Calu3 (cell line): ENCODE measurements around the gene MAGEA3. TPM values are rescaled to one million over a fixed set of nuclear protein-coding genes. Genes with fewer than 3 reads are reported as not detected.
"Not testable (repeated sequence)": the region's sequence is repeated elsewhere in the genome, so short reads cannot be mapped to it uniquely, and the experiment has no call there.

Experiments
- BruUV-seq: library from RNA; stranded (reverse); fragments of 400-500 nt; replicated peaks from 2 replicates; lab custom pipeline; 2021; lab: Mats Ljungman, UMichigan
- CTCF ChIA-PET: fragments of 300-600 bp; sonication (Branson Sonifier 250); formaldehyde crosslinking; loops from one replicate; lab custom pipeline; 2022; ENCODE audit warnings: antibody characterized with exemption; lab: Charles Lee
- DNase-seq: peaks from one replicate; pipeline ENCODE4 v3.0.0; 2022
- H3K27ac Mint-ChIP-seq: one replicate; pipeline ENCODE4 v1.8.0; 2022; ENCODE audit warnings: mixed read lengths; ENCODE audit not compliant: unreplicated experiment
- H3K27me3 Mint-ChIP-seq: one replicate; pipeline ENCODE4 v1.8.0; 2022; ENCODE audit warnings: mixed read lengths; ENCODE audit not compliant: unreplicated experiment
- H3K36me3 Mint-ChIP-seq: one replicate; pipeline ENCODE4 v1.8.0; 2022; ENCODE audit warnings: mild to moderate bottlenecking, moderate library complexity, mixed read lengths; ENCODE audit not compliant: insufficient read depth, unreplicated experiment
- H3K4me1 Mint-ChIP-seq: one replicate; pipeline ENCODE4 v1.8.0; 2022; ENCODE audit warnings: mild to moderate bottlenecking, low read depth, mixed read lengths; ENCODE audit not compliant: unreplicated experiment
- H3K4me3 Mint-ChIP-seq: one replicate; pipeline ENCODE4 v1.8.0; 2022; ENCODE audit warnings: mild to moderate bottlenecking, low read depth, moderate library complexity, mixed read lengths; ENCODE audit not compliant: unreplicated experiment
- H3K9me3 Mint-ChIP-seq: one replicate; pipeline ENCODE4 v1.8.0; 2022; ENCODE audit warnings: low read depth, mixed read lengths; ENCODE audit not compliant: unreplicated experiment
- CTCF ChIP-seq: fragments of 200-600 bp; IDR thresholded peaks from one replicate; pipeline ENCODE4 v1.8.0; 2022; ENCODE audit warnings: antibody characterized with exemption; ENCODE audit not compliant: unreplicated experiment
- intact Hi-C: fragments of 100-400 bp; cut with micrococcal nuclease; formaldehyde crosslinking; loops from one replicate; pipeline ENCODE4 v1.10.0; 2022; ENCODE audit not compliant: unreplicated experiment
- total RNA-seq: library from RNA; stranded (reverse); gene quantifications from 2 replicates; pipeline ENCODE4 v1.2.3, GENCODE V29; 2022

Gene MAGEA3
- total RNA-seq, 1 experiment from 2014 or later = not detected

- intact Hi-C loops = no loop called here
- H3K9me3 Mint-ChIP-seq = no peaks in the 10 kb centered on the region
- peaks cover 80% of the 10 kb centered on the region for H3K27me3 Mint-ChIP-seq
- no peak for TF ChIP-seq CTCF
- CTCF ChIA-PET = no interaction called here
- no peak overlapping the region for H3K27ac Mint-ChIP-seq
- no TSS peak for BruUV-seq
- H3K36me3 Mint-ChIP-seq = peaks cover 2% of the 10 kb centered on the region
- no peaks in the 10 kb centered on the region for H3K4me1 Mint-ChIP-seq
- no peak overlapping the region for H3K4me3 Mint-ChIP-seq
- no peak for DNase-seq
Measured at GRCh38 chrX:152656890-152657289, 41.7 kb upstream of the MAGEA3 start.

- peaks cover 66% of the 10 kb centered on the region for H3K27me3 Mint-ChIP-seq
- H3K27ac Mint-ChIP-seq = no peak overlapping the region
- CTCF ChIA-PET = no interaction called here
- no peak for DNase-seq
- no peaks in the 10 kb centered on the region for H3K9me3 Mint-ChIP-seq
- TF ChIP-seq CTCF = no peak
- H3K4me1 Mint-ChIP-seq = no peaks in the 10 kb centered on the region
- H3K4me3 Mint-ChIP-seq = no peak overlapping the region
- no peaks in the 10 kb centered on the region for H3K36me3 Mint-ChIP-seq
- no TSS peak for BruUV-seq
- intact Hi-C loops = no loop called here
Measured at GRCh38 chrX:152658302-152658701, 40.3 kb upstream of the MAGEA3 start.

GRCh38 chrX:152663086-152663485 is 35.5 kb upstream of the MAGEA3 start:
- Mint-ChIP-seq H3K4me1 (no peaks in the 10 kb centered on the region), H3K4me3 (no peak overlapping the region), H3K36me3 (no peaks in the 10 kb centered on the region), H3K27ac (no peak overlapping the region), H3K9me3 (peaks cover 3% of the 10 kb centered on the region), H3K27me3 (peaks cover 18% of the 10 kb centered on the region)
- no peak for TF ChIP-seq CTCF
- no TSS peak for BruUV-seq
- DNase-seq = no peak
- intact Hi-C loops = no loop called here
- CTCF ChIA-PET = no interaction called here

GRCh38 chrX:152674135-152674534 is 24.5 kb upstream of the MAGEA3 start:
- Mint-ChIP-seq H3K9me3 (peaks cover 4% of the 10 kb centered on the region), H3K36me3 (no peaks in the 10 kb centered on the region), H3K27ac (no peak overlapping the region), H3K27me3 (no peaks in the 10 kb centered on the region), H3K4me1 (no peaks in the 10 kb centered on the region), H3K4me3 (no peak overlapping the region)
- CTCF ChIA-PET = no interaction called here
- no TSS peak for BruUV-seq
- no peak for DNase-seq
- intact Hi-C loops = no loop called here
- TF ChIP-seq CTCF = no peak

GRCh38 chrX:152674652-152675051 is 23.9 kb upstream of the MAGEA3 start:
- DNase-seq, intact Hi-C loops, H3K4me3 Mint-ChIP-seq, H3K27ac Mint-ChIP-seq, H3K9me3 Mint-ChIP-seq, H3K27me3 Mint-ChIP-seq, H3K4me1 Mint-ChIP-seq, CTCF ChIA-PET, H3K36me3 Mint-ChIP-seq, BruUV-seq: not testable (repeated sequence)

GRCh38 chrX:152681012-152681411 is 17.6 kb upstream of the MAGEA3 start:
- H3K4me1 Mint-ChIP-seq, BruUV-seq, H3K27ac Mint-ChIP-seq, H3K4me3 Mint-ChIP-seq, H3K9me3 Mint-ChIP-seq, intact Hi-C loops, H3K36me3 Mint-ChIP-seq, DNase-seq, CTCF ChIA-PET, H3K27me3 Mint-ChIP-seq: not testable (repeated sequence)

GRCh38 chrX:152700390-152700789 is 1.8 kb downstream of the MAGEA3 start:
- intact Hi-C loops, H3K9me3 Mint-ChIP-seq, H3K27ac Mint-ChIP-seq, H3K4me1 Mint-ChIP-seq, DNase-seq, H3K27me3 Mint-ChIP-seq, CTCF ChIA-PET, H3K36me3 Mint-ChIP-seq, H3K4me3 Mint-ChIP-seq, BruUV-seq: not testable (repeated sequence)
